Lower lobe of right lung (tissue), 2 donors: ENCODE results near the gene WDFY2. TPM values are rescaled to one million over a fixed set of nuclear protein-coding genes. Genes with fewer than 3 reads are reported as not detected.
A peak's percentile ranks its signal among the peaks of the same experiment; 100 is the strongest.

Experiments used
- ATAC-seq, 2 donors: fragments of 200-7000 bp; cut with Tn5 transposase; one replicate each; pipeline ENCODE4 v1.9.1; 2020 to 2022; ENCODE audit warnings: mild to moderate bottlenecking in 2 of 2, moderate library complexity in 2 of 2
- DNase-seq: peaks from one replicate; pipeline ENCODE4 v3.0.0-alpha.2; 2020
- H3K27ac ChIP-seq: fragments of 200-600 bp; one replicate; pipeline ENCODE4 v1.8.0; 2022
- H3K27me3 ChIP-seq: fragments of 200-600 bp; one replicate; pipeline ENCODE4 v1.8.0; 2022; ENCODE audit warnings: low read depth
- H3K36me3 ChIP-seq: fragments of 200-600 bp; one replicate; pipeline ENCODE4 v1.8.0; 2022; ENCODE audit warnings: mild to moderate bottlenecking
- H3K4me1 ChIP-seq: fragments of 200-600 bp; one replicate; pipeline ENCODE4 v1.8.0; 2022
- H3K4me3 ChIP-seq: fragments of 200-600 bp; one replicate; pipeline ENCODE4 v1.8.0; 2022; ENCODE audit warnings: mild to moderate bottlenecking
- H3K9me3 ChIP-seq: fragments of 200-600 bp; one replicate; pipeline ENCODE4 v1.8.0; 2022
- CTCF ChIP-seq: fragments of 200-600 bp; IDR thresholded peaks from one replicate; pipeline ENCODE4 v1.8.0; 2022; ENCODE audit warnings: antibody characterized with exemption, mild to moderate bottlenecking
- intact Hi-C: fragments of 100-400 bp; cut with DNase I; formaldehyde crosslinking; loops from one replicate; pipeline ENCODE4 v1.11.0; 2022
- total RNA-seq: library from RNA; stranded (reverse); fragmentation: NEBNext Ultra II Directional; extraction: Animal tissue kit (Norgen Biotek cat#: 25700); gene quantifications from one replicate; pipeline ENCODE4 v1.2.1, GENCODE V29; 2021
- donor health status: DM: no; HTN: yes; CAD: no; lungs with severe emphysema.

WDFY2 gene
- total RNA-seq, 1 donor from 2014 or later: 16.6 TPM

GRCh38 chr13:51739027-51739764 lies 154.9 kb downstream of the WDFY2 start:
- DNase-seq (no peak), ATAC-seq (peak in 1 of 2 donors; percentile 63)
- Histone ChIP-seq H3K4me3 (no peak overlapping the region), H3K27me3 (no peaks in the 10 kb centered on the region), H3K36me3 (peaks cover 27% of the 10 kb centered on the region), H3K9me3 (no peaks in the 10 kb centered on the region), H3K4me1 (no peaks in the 10 kb centered on the region), H3K27ac (peak overlapping the region; percentile 33)
- no peak for TF ChIP-seq CTCF
- intact Hi-C loops: no loop called here

GRCh38 chr13:51740698-51741097 lies 156.4 kb downstream of the WDFY2 start:
- Histone ChIP-seq H3K4me1 (no peaks in the 10 kb centered on the region), H3K4me3 (no peak overlapping the region), H3K27me3 (no peaks in the 10 kb centered on the region), H3K27ac (peak overlapping the region; percentile 2), H3K9me3 (no peaks in the 10 kb centered on the region), H3K36me3 (peaks cover 27% of the 10 kb centered on the region)
- no peak for DNase-seq
- intact Hi-C loops: no loop called here
- TF ChIP-seq CTCF: no peak
- no peak for ATAC-seq

- ATAC-seq: no peak
- Histone ChIP-seq H3K4me1 (no peaks in the 10 kb centered on the region), H3K27ac (no peak overlapping the region), H3K9me3 (no peaks in the 10 kb centered on the region), H3K36me3 (peaks cover 27% of the 10 kb centered on the region), H3K27me3 (no peaks in the 10 kb centered on the region), H3K4me3 (no peak overlapping the region)
- intact Hi-C loops: no loop called here
- no peak for TF ChIP-seq CTCF
- no peak for DNase-seq
These were observed 157.8 kb downstream of the WDFY2 start for GRCh38 chr13:51742031-51742430.

- peaks cover 1% of the 10 kb centered on the region for H3K9me3 ChIP-seq
- no peak overlapping the region for H3K4me3 ChIP-seq
- intact Hi-C loops: no loop called here
These were observed 158.3 kb downstream of the WDFY2 start for GRCh38 chr13:51742611-51743010.

GRCh38 chr13:51745243-51745642 lies 161.0 kb downstream of the WDFY2 start:
- Histone ChIP-seq H3K4me3 (no peak overlapping the region), H3K27me3 (no peaks in the 10 kb centered on the region), H3K9me3 (peaks cover 11% of the 10 kb centered on the region), H3K27ac (no peak overlapping the region), H3K4me1 (no peaks in the 10 kb centered on the region), H3K36me3 (peaks cover 16% of the 10 kb centered on the region)
- intact Hi-C loops: no loop called here
- no peak for ATAC-seq
- no peak for TF ChIP-seq CTCF
- no peak for DNase-seq

More at GRCh38 chr13:51742611-51743010, 158.3 kb downstream of the WDFY2 start:
- no peak for TF ChIP-seq CTCF
- no peak for ATAC-seq
- Histone ChIP-seq H3K36me3 (peaks cover 27% of the 10 kb centered on the region), H3K27ac (no peak overlapping the region), H3K4me1 (no peaks in the 10 kb centered on the region), H3K27me3 (no peaks in the 10 kb centered on the region)
- DNase-seq: no peak
